ENCODE measurements around the gene PARD3.

DNA sequence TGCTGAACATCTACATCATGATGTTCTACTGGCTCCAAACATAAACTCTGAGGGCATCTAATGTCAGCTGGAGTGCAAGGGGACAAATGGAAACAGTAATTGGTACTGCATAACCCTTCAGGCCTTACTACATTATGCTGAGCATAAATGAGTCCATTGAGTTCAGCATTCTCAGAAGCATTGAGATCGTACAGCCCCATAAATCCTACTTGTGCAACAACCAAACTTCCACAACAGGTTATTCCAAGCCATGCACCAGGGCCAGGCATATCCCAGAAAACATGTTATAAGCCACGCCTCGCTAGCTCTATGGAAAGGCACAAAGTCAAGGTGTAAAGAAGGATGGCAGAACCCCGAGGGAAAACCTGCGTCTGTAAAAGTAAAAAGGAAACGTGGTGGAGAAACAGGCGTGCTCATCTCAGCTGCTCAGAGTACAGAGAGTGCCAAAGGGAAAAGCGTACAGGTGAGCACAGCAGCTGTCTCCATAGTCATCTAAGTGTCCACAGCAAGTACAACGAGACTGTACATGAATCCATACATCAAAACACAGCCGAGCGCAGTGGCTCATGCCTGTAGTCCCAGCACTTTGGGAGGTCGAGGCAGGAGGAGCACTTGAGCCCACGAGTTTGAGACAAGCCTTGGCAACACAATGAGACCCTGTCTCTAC lies 124.6 kb downstream of the PARD3 start:
- TF ChIP-seq, protein P1, sequence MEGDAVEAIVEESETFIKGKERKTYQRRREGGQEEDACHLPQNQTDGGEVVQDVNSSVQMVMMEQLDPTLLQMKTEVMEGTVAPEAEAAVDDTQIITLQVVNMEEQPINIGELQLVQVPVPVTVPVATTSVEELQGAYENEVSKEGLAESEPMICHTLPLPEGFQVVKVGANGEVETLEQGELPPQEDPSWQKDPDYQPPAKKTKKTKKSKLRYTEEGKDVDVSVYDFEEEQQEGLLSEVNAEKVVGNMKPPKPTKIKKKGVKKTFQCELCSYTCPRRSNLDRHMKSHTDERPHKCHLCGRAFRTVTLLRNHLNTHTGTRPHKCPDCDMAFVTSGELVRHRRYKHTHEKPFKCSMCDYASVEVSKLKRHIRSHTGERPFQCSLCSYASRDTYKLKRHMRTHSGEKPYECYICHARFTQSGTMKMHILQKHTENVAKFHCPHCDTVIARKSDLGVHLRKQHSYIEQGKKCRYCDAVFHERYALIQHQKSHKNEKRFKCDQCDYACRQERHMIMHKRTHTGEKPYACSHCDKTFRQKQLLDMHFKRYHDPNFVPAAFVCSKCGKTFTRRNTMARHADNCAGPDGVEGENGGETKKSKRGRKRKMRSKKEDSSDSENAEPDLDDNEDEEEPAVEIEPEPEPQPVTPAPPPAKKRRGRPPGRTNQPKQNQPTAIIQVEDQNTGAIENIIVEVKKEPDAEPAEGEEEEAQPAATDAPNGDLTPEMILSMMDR (IDR thresholded peaks at IDR 0.05; ENCODE audit: insufficient read depth, low read depth, low read length), result no peak
- no peak for TF ChIP-seq EZH2 (IDR thresholded peaks at IDR 0.05; ENCODE audit: insufficient read depth, low read length)

Measured in astrocyte (in vitro differentiated cells and primary cell).